GM18505 (cell line): Measurements from ENCODE around the gene OVOL2.
"Not testable (repeated sequence)": the region's sequence is repeated elsewhere in the genome, so short reads cannot be mapped to it uniquely, and the experiment has no call there.

Source experiments
- ATAC-seq: cut with Tn5 transposase; IDR thresholded peaks from one replicate; pipeline ENCODE4 v1.9.1; 2021; ENCODE audit not compliant: unreplicated experiment
- POLR2A ChIP-seq: IDR thresholded peaks from 4 replicates; pipeline ENCODE4 v1.6.1; 2011; ENCODE audit warnings: borderline replicate concordance; ENCODE audit not compliant: insufficient read depth, insufficient read length; ENCODE audit errors: extremely low read depth

OVOL2 gene

DNA sequence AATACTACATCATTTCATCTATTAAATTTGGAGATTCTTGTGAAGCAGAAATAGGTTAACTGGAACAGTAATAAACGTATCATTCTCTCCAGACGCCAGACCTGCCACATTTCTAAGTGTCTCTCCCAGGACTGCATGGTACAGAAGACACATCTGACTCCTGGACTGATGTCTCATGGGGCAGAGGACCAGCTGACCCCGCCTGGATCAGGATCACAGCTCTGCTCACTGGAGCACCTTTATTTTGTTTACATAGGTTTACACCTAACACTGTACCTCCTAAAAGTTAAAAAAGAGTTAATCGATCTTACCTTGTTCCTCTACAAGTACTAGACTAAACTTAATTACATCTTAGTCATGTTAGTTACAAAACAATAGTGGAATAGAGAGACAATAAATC lies 11.2 kb downstream of the OVOL2 start:
- no peak for ATAC-seq
- no peak for TF ChIP-seq POLR2A

- no peak for ATAC-seq
- TF ChIP-seq POLR2A = no peak
Measured at GRCh38 chr20:18042229-18042628, 15.5 kb downstream of the OVOL2 start.

GRCh38 chr20:18041462-18041861 lies 16.3 kb downstream of the OVOL2 start:
- no peak for TF ChIP-seq POLR2A
- ATAC-seq = no peak

DNA sequence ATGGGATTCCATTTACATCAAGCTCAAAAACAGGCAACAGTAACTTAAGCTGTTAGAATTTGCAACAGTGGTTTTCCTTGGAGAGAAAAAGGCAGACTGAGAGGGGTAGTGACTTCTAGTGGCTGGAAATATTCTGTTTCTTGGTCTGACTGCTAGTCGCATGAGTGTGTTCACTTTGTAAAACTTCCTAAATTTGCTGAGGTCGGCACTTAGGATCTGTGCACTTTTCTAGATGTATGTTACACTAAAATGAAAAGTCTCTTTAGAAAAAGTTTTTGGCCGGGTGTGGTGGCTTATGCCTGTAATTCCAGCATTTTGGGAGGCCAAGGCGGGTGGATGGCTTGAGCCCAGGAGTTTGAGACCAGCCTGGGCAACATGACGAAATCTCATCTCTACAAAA lies 18.7 kb downstream of the OVOL2 start:
- TF ChIP-seq POLR2A = no peak
- no peak for ATAC-seq

DNA sequence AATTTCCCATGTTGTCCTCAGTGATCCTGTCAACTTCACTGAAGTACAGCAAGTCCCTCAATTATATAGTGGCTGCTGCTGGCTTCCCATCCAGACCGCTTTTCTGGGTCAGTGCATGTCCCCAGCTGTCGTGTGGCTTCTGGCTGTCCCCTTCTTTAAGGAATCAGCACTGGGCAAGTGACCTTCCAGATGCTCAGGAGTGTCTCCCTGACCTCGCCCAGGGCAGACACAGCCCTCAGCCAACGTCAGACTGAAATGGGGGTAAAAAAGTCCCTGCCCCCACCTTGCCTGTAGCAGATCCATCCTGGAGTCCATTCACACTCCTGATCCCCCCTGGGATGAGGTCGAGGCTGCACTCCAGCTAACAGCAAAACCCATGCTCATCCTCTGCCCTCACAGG lies 23.7 kb downstream of the OVOL2 start:
- no peak for TF ChIP-seq POLR2A
- no peak for ATAC-seq

DNA sequence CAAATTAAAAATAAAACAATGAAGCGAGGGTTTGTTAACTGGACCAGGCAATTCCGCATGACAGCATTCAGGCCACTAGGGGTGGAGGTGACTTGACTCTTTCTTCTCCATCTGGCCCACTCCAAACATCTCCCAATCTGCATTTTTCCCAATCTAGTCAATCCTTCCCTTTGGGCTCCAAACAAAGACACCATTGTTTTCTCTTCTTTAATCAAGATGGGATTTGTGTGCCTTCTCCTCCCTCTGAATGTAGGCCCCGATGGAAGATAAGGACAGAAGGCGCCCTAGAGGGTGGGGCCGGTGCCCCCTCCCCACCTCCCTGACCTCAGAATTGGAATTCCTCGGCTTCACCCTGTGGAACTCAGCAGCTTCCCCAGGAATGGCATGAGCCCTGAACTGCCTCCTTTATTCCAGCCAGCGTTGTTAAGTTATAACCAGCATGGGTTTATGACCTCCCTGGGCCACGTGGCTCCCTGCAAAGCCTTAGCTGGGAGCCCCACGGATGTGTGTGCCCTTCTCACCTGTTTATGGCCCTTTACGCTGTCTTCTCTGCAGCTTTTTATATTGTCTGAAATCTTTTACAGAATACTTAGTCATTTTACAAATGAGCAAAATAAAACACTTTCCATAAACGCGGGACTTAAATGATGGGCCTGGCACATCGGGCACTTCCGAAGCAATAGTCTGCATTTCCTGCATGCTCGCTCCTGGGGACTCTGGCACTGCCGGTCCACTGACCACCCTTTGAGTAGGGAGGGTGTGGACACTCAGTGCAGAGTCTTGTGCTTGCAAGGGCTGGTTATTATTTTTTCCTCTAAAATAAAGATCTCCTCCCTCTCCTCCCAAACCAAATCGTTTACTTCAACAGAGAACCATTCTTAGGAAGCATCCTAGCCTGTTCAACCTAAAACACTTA lies 24.5 kb downstream of the OVOL2 start:
- no peak for TF ChIP-seq POLR2A
- no peak for ATAC-seq

DNA sequence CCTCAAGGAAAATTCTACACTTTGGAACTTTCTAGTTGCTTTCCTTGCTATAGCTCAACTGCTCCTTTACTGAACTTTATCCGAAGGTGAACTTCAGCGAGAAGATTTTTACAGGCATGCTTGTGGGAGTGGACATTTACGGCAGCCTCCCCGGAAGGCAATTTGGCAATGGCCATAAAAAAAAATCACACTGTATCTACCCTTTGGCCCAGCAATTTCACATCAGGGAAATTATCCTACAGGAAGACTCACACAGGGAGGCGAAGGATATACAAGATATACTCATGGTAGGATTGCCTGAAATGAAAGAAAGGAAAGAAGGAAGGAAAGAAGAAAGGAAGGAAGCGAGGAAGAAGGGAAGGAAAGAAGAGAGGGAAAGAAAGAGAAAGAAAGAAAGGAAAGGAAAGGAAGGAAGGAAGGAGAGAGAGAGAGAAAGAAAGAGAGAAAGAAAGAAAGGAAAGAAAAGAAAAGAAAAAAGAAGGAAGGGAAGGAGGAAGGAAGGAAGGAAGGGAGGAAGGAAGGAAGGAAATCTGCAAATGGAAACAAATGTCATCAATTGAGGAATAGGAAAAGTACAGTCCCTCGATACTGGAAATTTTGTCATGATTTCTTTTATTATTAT lies 25.7 kb downstream of the OVOL2 start:
- ATAC-seq = no peak
- TF ChIP-seq POLR2A = no peak

DNA sequence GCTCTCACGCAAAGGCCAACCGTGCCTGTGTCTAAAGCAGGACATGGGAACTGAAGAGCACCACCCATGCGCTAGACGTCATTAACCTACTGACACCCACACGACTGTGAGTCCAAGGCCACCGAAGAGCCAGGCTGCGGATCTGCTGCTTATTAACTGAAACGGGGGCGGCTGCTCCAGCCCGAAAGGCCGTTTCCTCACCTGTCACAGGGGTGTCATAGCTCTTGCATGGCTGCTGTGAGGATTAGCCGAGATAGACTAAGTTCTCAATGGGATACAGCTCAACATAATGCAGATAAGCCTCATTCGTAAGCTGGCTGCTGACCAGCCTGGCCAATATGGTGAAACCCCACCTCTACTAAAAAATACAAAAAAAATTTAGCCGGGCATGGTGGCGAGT lies 26.7 kb downstream of the OVOL2 start:
- ATAC-seq = no peak
- TF ChIP-seq POLR2A = no peak

DNA sequence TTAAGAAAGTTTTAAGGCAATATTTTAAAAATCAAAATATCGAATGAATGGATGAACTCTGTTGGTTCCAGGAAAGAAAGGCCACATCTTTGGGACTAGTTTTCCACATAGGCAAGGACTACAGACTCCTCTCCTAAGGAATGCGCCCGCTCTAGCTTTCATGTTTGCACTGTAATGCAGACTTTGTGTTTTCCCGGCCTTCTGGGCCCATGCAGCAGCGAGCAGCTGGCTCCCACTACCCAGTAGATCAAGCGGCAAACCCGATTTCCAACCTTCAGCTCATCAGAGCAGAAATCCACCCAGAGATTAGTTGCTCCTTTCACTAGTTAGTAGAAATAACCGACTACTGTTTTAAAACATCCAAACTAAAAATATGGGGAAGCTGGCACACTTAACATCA lies 27.7 kb downstream of the OVOL2 start:
- TF ChIP-seq POLR2A = no peak
- no peak for ATAC-seq

- not testable (repeated sequence) for ATAC-seq
Measured at GRCh38 chr20:18027011-18027410, 30.7 kb downstream of the OVOL2 start.

DNA sequence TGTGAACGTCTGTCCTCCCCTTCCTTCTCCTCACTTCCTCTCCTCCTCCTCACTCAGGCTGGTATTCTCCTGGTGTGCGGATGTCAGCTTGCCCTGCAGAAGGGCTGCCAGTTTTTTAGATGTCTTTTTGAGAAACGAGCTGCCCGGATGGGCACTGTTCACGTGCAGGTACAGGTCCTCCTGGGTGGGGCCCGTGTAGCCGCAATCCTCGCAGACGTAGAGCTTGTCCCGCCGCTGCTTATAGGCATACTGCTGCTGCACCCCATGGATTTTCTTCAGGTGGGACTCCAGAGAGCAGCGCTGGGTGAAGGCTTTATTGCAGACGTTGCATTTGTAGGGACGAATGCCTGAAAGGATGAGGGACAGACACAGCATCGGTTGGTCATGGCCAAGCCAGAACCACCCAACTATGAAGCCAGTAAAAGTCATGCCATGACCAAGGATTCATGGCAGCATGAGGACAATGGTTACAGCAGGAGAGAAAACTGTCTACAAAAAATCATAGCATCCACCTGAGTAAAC lies 33.0 kb downstream of the OVOL2 start:
- no peak for TF ChIP-seq POLR2A

DNA sequence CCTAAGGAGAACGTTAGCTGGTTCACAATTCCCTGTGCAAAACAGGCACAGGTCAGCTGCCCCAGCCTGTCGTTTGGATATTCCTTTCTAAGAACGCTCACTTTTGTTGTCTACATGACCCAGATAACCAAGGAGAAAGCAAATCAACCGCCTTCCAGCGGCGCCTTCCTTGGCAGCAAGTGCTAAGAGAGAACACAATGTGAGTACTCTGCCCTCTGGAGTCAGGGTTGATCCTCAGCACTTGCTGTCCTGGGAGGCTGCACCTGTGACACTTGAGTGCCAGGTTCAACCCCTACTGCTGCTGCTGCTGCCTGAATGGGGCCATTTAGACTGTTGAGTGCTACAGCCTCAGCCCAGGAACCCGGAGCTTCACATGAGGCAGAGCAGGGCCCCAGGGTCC lies 36.8 kb downstream of the OVOL2 start:
- ATAC-seq = no peak
- TF ChIP-seq POLR2A = no peak

More for the DNA sequence above, 33.0 kb downstream of the OVOL2 start:
- ATAC-seq = no peak

GRCh38 chr20:18019068-18019467 lies 38.6 kb downstream of the OVOL2 start:
- TF ChIP-seq POLR2A = no peak
- peak; percentile 59 for ATAC-seq

DNA sequence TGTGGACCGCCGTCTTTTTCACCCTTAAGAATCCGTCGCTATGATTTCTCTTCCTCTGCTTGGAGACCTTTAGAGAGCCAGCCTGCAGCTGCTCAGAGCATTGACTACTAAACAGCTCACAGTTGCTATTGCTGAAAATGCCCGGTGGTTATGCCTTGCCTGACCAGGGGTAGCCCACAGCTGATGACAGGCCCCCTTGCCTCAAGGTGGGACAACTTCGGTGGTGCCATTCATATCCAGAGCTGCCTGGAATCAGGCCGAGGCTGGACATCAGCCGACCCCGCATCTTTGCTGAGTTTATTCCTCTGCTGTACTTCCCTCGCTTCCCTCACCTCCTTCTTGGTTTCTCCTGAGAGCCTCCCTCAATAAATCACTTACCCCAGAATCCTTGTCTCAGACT lies 39.6 kb downstream of the OVOL2 start:
- TF ChIP-seq POLR2A = no peak
- ATAC-seq = no peak
